H1 (cell line): ENCODE data around the gene AFG1L. TPM values are rescaled to one million over a fixed set of nuclear protein-coding genes. Genes with fewer than 3 reads are reported as not detected.

Source experiments
- KDM5A ChIP-seq: fragments of 200-600 bp; IDR thresholded peaks from 2 replicates; pipeline ENCODE4 v1.7.1; 2012; ENCODE audit warnings: mild to moderate bottlenecking, low read length, inconsistent platforms, mixed read lengths
- POU5F1 ChIP-seq: IDR thresholded peaks from 2 replicates; pipeline ENCODE4 v1.6.1; 2011; ENCODE audit warnings: low read depth, mild to moderate bottlenecking, low read length, moderate library complexity
- RAD21 ChIP-seq, 2 experiments: IDR thresholded peaks in 1 of 2; conservative IDR thresholded peaks in 1 of 2; 2 replicates each; pipeline ENCODE4 v1.6.1; 2011; ENCODE audit warnings: low read depth in 2 of 2, low read length in 2 of 2, improper control_type of control experiment in 1 of 2, inconsistent platforms in 1 of 2, mild to moderate bottlenecking in 1 of 2, moderate library complexity in 1 of 2
- SIN3A ChIP-seq, 2 experiments: IDR thresholded peaks in 1 of 2; conservative IDR thresholded peaks in 1 of 2; 2 replicates each; pipeline ENCODE4 v1.6.1; 2011 to 2012; ENCODE audit warnings: low read length in 2 of 2, improper control_type of control experiment in 1 of 2, low read depth in 1 of 2, mild to moderate bottlenecking in 1 of 2
- SUZ12 ChIP-seq: fragments of 200-600 bp; sonication (generic); IDR thresholded peaks from 2 replicates; pipeline ENCODE4 v1.6.1; 2012; ENCODE audit warnings: mild to moderate bottlenecking, inconsistent platforms, low read length, moderate library complexity, mixed read lengths
- TCF12 ChIP-seq: IDR thresholded peaks from 2 replicates; pipeline ENCODE4 v1.6.1; 2011; ENCODE audit warnings: low read depth, mild to moderate bottlenecking, low read length
- polyA plus RNA-seq, 7 experiments: library from polyadenylated mRNA; depleted of rRNA in 3 of 7; stranded (reverse) in 5 of 7; unstranded in 2 of 7; fragments of >200 nt in 5 of 7; fragments of 200-250 nt in 2 of 7; gene quantifications; 1 replicate in 5 of 7; 2 replicates in 1 of 7; 4 replicates in 1 of 7; pipeline versions ENCODE4 v1.2.1 to v1.2.3, GENCODE V29; 2011 to 2013; ENCODE audit warnings: missing spikeins in 2 of 7, mixed read lengths in 2 of 7
- total RNA-seq: library from RNA; stranded (reverse); fragmentation: NEBNext Ultra II Directional; extraction: Animal tissue kit (Norgen Biotek cat#: 25700); gene quantifications from 2 replicates; pipeline ENCODE4 v1.2.1, GENCODE V29; 2021
- TF ChIP-seq, protein P1 (sequence below): IDR thresholded peaks from 2 replicates; pipeline ENCODE4 v1.6.1; 2012; ENCODE audit warnings: inconsistent platforms
- TF ChIP-seq, protein P2 (sequence below): IDR thresholded peaks from 2 replicates; pipeline ENCODE4 v1.6.1; 2011; ENCODE audit warnings: low read depth, mild to moderate bottlenecking, low read length; ENCODE audit not compliant: insufficient read depth

Gene AFG1L
- total and polyA plus RNA-seq, 2 of the 8 experiments (the other 6 are each of a cell fraction or from before 2014, with no cell fraction given): 0.98 to 5.7 TPM

DNA sequence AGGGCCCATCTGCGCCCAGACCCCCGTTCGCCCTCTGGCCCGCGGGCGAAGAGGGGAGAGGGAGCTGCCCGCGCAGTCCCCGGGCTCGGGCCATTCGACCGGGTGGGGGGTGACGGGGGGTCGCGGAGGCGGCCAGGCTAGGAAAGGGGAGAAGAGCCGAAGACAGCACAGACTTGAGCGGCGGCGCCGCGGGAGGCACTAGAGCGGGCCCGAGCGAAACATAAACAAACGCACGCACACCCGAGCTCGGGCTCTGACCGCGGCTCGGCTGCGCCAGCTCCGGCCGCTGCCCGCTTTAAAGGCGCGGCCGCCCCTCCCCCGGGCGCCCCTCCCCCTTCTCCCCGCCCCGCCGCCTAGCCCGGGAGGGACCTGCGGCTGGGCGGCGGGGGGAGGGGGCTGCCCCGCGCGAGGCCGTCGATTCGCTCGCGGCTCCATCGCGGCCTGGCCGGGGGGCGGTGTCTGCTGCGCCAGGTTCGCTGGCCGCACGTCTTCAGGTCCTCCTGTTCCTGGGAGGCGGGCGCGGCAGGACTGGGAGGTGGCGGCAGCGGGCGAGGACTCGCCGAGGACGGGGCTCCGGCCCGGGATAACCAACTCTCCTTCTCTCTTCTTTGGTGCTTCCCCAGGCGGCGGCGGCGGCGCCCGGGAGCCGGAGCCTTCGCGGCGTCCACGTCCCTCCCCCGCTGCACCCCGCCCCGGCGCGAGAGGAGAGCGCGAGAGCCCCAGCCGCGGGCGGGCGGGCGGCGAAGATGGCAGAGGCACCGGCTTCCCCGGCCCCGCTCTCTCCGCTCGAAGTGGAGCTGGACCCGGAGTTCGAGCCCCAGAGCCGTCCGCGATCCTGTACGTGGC, 265.8 kb downstream of the AFG1L start, which contains the start of gene FOXO3 (continued):
- TF ChIP-seq RAD21 (IDR thresholded peaks at IDR 0.05 in 1 of 2, conservative IDR thresholded peaks at IDR 0.05 in 1 of 2; ENCODE audit: low read depth in 2 of 2, low read length in 2 of 2) (peak; percentile 1 to 6; a peak in 2 of 4 replicates), POU5F1 (no peak), TCF12 (no peak), SIN3A (conservative IDR thresholded peaks at IDR 0.05 in 1 of 2, IDR thresholded peaks at IDR 0.05 in 1 of 2; ENCODE audit: low read depth in 1 of 2, low read length in 2 of 2) (no peak), SUZ12 (no peak), KDM5A (no peak)
- TF ChIP-seq, protein P1, sequence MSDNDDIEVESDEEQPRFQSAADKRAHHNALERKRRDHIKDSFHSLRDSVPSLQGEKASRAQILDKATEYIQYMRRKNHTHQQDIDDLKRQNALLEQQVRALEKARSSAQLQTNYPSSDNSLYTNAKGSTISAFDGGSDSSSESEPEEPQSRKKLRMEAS: no peak
- TF ChIP-seq, protein P2, sequence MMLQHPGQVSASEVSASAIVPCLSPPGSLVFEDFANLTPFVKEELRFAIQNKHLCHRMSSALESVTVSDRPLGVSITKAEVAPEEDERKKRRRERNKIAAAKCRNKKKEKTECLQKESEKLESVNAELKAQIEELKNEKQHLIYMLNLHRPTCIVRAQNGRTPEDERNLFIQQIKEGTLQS: no peak
